GM21723 (cell line): ENCODE results near the gene OPRD1.

Experiments
- ATAC-seq: cut with Tn5 transposase; IDR thresholded peaks from one replicate; pipeline ENCODE4 v1.9.1; 2021; ENCODE audit warnings: mild to moderate bottlenecking, moderate library complexity; ENCODE audit not compliant: unreplicated experiment

Gene OPRD1

DNA sequence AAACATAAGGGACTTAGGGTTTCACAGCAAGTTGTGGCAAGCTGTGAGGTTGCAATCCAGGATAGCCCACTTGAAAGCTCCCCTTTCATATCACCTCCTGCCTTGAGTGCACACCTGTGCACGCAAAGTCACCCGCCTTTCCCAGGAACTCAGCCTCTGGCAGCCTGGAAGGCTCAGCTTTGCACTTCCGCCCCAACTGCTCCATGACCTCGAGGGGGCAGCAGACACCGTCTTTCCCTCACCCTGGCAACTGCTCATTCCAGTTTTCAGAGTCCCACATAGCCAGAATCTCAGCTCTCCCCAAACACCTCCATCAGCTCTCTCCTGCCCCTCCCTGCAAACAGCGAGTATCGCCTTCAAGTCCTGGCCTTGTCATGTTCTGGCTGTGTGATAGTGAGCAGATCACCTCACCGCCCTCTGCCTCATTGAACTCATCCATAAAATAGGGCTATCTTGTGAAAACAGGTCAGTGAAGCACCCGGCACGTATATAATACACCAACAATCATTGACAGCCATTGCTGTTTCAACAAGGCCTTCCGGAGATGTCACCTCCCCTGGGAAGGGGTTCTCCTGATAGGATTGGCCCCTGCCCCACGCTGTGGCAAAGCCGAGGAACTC is 70.1 kb downstream of the OPRD1 start:
- no peak for ATAC-seq

DNA sequence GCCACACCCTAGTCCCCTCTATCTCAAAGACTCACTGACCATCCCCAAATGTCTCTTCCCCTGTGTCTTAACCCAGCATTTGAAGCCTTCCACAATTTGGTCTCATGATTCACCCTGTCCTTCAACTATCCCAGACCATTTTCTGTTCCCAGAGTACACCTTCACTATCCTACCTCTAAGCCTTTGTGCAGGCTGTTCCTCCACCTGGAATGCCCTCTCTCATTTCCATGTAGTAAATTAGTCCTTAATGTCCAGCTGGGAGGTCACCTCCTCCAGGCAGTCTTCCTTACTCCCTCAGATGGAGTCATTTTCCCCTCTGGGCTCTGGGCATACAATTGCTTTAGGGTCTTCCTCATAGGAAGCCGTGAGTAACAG is 71.3 kb downstream of the OPRD1 start:
- no peak for ATAC-seq

DNA sequence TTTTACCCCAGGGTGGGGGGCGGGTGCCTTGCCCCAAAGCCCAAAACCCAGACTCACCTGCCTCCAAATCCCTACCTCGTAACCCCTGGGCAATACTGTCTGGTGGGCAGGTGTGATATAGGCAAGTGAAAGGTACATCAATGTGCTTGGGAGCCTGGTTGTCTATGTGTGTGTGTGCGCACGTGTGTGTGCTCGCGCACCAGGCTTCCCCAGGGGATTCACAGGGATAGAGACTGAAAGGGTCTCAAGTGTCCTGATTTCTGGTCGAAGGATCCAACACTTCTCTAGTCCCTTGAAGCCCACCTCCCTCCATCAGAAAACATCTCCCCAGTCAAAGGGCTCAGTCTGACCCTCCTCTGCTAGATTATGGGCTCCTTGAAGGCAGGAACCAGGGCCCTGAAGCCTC is 73.5 kb downstream of the OPRD1 start:
- no peak for ATAC-seq

DNA sequence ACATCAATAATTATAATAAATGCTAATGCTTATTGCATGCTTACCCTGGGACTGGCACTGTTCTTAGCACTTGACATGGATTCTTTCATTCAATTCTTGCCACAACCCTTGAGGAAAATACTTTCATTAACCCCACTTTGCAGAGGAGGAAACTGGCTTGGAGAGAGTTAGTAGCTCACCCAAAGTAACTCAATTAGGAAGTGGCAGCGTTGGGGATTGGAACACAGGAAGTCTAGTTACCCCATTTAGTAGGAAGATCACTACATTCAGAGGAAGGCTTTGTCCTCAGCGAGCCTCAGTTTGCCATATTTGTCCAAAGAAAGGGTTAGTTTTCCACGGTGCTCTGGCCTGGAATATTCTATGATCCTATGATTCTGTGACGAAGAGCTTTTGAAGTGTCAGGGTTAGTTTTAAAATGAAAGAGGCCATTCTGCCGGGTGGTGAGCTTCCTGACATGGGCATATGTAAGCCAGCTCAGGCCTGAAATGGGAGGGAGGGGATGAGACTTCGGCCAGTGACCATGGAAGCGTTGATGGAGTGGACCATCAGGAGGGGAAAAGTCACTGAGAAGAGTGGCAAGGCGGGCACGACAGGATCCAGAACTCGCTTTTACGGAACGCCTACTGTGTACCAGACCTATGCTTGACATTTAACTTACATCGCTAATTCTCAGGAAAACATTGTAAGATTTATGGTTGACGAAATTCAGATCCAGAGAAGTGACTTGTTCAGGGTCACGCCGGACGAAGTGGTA is 74.2 kb downstream of the OPRD1 start:
- ATAC-seq, result no peak

DNA sequence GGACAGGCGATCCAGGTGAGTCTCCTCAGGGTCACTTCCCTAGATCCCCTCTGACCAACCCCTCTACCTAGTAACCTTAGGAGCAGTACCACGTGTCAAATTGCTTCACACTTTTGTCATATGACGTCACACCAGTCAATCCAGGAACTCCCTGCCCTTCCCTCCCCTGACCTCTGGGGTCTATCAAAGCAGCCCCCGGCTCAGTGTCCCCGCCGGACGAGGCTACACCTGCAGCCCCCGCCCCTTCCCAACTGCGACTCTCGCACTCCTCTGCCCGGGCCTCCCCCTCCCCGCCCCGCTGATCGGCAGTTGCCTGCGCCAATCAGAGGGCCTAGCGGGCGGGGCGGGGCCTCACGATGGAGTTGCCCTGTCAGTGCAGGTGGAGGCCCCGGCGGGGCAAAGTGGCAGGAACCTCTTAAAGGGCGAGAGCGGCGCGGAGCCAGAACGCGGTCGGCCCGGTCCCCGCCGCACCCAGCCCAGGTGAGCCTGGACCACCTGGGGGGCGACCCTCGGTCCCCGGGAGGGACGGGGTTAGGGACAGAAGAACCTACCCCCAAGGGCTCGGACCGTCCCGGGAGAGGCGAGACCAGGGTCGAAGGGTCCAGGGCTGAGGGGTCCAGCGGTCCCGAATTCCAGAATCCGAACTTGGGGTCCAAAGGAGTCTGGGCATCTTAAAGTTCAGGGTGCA is 74.9 kb downstream of the OPRD1 start:
- ATAC-seq, result peak; percentile 67

DNA sequence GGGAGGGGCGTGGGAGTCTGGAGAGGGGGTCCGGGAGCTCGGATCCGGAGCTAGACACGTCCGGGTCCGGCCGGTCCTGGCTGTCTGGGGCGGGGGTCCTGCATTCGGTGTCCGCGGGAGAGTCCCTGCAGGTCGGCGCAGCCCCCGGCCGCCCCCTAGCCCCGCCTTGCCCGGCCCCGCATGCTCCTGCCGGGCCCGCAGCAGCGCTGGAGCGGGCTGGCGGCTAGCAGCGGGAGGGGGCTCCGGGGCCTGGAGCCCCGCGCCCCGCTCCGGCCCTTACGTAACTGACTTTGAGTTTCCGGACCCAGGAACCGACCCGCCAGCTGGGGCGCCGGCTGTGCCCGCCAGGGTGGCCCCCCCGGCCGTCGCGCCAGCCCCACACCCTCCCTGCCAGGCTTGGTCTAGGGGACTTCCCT is 75.5 kb downstream of the OPRD1 start:
- ATAC-seq, result peak; percentile 22

DNA sequence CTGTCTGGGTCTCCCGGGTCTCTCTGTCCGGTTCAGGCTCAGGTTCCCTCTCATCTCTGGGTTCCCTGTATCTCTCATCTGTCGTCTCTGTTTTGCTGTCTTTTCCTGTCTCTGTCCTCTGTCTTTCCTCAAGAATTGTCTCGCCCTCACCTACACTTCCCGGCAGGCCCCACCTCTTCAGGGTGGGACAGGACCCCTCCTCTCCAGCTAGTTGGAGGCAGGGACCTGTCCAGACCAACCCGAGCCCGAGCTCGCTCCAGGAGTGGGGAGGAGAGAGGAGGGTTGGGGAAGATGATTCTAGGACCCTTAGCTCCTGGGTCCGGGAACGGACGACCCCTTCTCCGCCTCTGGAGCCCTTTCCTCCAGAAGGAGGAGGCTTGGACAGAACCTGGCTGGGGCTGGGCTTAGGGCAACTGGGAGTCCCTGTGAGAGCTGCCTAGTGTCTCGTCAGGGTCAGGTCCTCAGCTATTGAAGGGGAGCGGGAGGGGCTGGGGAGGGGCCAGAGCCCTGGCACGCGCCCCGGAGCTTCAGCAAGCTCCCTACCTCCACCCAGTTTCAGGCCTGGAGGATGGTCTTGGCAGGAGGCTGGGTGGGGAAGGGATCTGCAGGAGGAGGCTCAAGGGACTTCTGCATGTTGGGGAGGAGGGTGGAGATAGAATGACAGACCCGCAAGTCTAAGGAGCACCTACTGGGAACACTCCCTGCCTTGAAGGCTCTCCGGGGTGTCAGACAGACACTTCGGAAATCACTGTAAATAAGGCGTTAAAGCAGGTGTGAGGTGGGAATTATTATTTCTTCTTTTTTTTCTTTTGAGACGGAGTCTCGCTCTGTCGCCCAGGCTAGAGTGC is 76.1 kb downstream of the OPRD1 start:
- no peak for ATAC-seq

DNA sequence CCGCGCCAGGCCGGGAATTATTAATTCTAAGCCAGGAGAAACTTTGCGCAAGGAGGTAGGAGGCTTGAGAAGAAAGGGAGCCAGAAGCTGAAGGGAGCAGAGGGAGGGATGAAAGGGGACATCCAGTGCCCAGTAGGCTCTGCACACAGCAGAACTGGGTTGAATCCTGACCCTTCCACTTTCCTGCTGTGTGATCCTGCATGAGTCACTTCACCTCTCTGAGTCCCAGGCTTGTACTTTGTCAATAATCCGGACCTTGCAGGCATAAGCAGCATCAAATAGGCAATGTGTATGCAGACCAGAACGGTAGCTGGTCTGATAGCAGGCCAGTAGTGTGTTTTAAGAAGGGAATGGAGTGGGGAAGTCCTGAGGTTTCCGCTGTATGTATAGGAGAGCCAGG is 76.9 kb downstream of the OPRD1 start:
- no peak for ATAC-seq

DNA sequence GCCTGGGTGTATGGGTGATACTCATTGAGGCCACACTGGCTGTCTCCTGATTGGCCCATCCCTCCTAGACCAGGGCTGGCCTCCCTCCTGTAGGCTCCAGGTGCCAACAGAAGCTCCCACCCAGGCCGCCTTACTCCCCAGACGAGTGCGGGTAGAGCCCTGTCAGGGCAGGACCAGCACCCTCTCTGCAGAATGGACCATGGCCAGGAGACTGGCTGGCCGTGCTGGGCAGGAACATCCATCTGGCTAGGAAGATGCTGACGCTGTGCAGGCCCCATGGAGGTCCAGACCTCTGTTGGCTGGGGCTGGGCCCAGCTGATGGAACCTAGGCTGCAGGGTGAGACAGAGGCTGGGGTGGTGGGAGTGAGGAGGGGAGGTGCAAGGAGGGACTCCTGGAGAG is 77.4 kb downstream of the OPRD1 start:
- ATAC-seq, result no peak

DNA sequence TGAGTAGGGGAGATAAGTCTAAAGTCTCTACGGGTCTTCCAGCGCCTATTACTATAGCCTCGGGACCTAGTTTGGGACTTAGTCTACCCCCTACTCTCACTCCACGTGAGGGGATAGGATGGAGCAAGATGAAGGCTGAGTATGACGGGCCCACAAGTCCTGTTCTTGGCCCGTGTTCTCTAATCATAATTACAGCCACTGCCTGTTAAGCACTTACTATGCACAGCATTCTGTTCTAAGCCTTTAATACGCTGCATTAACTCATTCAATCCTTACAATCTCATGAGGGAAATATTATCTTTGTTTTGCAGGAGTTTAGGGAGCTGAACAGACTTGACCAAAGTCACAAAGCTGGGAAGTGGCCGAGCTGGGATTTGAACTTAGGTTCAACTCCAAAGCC is 78.5 kb downstream of the OPRD1 start:
- ATAC-seq, result no peak

DNA sequence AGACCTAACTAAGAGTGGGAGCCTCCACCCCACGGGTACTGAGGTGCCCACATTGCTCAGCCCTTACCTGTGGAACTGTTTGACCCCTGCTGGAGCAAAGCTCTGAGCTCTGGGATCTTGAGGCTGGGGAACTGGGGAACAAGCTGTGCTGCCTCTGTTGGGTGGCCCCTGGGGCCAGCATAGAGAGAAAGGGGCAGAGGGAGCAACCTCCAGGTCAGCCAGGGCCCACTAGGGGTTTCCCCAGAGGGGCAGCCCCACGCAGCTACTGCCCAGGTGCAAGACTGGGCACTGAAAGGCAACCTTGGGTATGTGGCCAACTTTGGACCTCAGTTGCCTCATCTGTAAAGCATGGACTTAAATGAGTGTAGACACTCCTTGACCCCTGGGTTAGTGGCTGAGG is 78.9 kb downstream of the OPRD1 start:
- no peak for ATAC-seq

DNA sequence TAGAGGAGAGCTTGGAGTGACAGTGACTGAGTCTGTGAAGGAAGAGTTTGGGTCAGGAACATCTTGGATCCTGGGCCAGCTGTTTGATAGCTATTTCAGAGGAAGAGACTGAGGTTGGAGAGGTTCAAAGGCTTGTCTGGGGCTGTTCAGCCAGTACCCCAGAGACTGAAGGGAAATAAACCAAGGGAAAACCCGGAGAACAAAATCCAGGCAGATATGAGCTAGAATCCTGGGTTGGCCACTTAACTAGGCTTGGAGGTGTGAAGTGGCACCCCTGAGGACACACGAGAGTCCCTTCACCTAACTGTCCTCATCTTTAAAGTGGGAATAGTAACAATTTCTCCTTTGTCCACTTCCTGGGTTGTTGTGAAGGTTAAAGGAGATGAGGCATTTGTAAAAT is 79.3 kb downstream of the OPRD1 start:
- no peak for ATAC-seq

DNA sequence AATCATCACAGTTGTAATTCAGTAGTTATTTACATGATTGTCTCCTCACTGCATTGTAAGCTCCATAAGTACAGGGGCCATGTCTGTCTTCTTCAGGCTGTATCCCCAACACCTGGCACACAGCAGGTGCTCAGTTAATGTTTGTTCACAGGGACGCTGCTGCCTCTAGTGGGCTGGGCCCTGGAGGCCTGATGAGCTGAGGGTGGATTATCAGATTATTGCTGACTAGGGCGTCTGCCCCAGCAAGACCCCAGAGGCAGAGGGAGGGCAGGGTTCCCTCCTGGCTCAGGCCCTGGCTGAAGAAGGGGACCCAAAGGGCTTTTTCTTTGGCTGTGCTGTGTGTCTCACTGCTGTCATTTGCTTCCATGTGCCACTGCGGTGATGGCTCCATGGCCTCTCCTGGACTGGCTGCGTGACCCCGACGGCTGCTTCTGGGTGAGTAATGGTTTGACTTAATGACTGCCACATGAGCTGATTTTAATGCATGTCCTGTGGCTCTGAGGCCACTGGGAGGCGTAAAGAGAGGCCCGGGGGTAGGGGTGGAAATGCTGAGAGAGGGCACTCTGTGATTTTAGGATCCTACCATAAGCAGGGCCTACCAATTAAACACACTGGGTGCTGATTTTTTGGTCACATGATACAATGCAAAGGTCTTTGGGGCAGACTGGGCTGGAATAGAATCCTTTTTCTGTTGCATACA is 81.6 kb downstream of the OPRD1 start:
- ATAC-seq, result no peak

DNA sequence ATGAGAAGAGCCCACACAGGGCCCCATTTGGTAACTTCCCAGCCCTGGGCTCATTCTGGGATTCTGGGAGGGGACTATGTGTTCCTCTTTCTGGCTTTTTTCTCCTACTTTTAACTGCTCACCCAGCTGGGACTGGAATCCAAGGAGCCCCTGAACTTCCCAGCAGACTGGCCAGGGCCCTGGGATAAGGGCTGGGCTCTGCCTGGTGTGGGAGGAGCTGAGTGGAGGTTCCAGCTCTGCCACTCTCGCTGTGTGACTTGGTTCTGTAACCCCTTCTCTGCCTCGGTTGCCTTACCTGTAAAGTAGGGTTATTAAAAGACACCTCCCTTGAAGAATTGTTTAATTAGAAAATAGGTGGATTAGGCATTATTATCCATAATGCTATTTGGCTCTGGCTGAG is 82.8 kb downstream of the OPRD1 start:
- ATAC-seq, result no peak

DNA sequence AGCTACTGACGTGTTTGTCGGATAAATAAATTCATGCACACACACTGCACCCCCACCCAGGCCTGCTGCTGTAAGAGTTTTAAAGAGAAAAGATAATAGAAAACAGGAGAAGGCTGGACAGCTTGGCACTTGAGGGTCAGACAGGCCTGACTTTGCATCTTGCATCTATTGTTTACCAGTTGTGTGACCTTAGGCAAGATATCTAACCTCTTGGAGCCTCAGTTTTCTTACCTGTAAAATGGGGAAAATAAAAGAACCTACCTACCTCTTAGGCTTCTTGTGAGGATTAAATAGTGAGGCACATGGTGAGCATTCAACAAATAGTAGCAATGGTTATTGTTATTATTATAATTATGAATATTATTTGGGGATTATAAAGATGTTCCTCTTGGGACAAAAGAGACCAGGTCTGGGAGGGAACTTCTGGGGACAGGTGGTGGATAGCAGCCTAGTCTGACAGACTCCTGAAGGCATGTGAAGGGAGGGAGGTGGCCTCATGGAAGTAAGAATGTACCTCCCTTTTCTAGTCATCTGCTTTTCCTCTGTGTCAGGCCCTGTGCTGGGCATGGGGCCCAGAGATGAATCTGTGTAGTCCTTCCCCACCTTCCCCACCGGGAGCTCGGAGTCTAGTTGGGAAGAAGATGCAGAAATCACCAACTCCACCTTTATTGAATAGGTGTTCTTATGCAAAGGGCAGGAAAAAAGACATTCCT is 84.1 kb downstream of the OPRD1 start:
- no peak for ATAC-seq

DNA sequence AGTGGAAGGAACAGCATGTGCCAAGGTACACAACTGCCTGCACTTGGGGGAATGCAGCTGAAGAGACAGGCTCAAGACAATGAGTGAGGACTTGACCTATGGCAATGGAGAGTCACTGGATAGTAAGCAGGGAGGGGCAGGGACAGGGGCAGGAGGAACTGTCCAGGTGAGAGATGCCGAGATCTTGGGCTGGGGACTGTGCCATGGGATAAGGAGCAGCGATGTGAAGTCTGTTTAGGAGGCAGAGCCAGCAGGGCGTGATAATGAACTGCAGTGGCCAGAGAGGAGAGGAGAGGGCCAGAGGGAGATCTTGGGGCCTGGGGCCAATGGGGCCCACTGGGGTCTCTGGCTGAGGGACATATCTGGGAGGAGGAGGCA is 84.6 kb downstream of the OPRD1 start:
- ATAC-seq, result no peak

DNA sequence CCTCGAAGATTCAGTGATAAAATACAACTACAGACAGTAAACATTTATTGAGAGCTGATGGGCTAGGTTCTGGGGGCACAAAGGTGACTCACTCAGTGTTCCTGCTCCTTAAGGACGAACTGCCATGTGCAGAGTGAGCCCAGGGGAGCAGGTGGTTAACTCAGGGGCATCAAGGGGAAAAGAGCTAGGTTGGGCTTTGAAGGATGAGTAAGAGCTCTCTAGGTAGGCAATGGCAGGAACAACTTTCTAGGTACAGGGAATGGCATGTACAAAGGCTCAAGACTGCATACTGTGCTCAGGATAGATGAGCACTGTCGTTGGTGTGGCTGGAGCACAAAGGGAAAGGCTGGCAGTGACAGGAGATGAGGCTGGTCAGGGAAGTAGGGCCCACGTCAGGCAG is 85.8 kb downstream of the OPRD1 start:
- ATAC-seq, result no peak

DNA sequence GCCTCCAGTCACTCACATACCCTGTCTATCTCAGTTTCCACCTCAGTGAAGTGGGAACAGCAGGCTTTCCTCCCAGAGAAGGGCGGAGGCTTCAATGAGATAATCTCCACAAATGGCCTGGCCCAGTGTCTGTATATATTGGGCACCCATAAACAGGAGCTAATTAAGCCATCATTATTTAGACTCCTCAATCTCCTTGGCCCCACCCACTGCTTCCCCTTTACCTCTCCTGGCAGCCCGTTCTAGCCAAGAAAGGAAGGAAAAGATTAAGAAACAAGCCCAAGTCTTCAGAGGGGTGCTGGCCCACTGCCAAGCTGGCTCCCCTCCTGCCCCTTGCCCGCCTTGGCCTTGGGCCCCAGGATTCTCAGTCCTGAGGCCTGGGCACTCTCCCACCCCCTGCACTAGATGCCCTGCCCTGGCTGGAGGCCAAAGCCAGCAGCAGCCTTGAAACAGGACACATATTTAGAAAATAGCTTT is 86.5 kb downstream of the OPRD1 start:
- no peak for ATAC-seq

DNA sequence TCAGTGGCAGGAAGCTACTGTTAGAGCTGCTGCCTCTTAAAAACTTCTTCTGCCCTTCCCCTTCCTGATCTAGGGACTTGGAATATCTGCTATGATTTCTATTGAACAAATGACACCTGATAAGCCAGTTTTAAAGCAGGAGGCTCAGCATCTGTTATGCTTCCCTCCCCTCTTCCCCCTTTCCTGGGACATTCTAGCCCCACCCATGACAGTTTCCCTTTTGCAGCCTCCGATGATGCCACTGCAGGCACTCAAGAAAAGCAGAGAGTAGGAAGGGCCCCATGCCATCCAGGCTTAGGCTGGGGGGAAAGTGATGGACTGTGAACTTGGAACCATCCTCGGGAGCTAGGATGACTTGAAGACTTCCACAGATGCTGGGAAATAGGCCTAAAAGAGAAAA is 87.3 kb downstream of the OPRD1 start:
- no peak for ATAC-seq

DNA sequence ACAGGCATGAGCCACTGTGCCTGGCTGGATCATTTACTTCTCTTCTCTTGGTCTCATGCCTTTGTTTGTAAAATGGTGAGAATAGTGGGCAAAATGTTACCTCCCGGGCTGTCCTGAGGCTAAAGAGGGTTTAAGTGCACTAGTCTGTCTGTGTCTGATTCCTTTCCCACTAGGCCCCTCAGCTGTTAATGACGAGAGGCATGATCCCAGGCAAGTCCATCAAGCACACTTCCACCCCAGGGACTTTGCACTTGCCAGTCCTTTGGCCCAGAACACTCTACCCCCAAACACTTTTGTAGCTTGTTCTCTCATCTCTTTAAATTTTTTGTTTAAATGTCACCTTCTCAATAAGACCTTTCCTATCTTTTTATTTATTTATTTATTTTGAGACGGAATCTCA is 88.6 kb downstream of the OPRD1 start:
- ATAC-seq, result no peak
